Activated naive CD4-positive, alpha-beta T cell treated with anti-CD3 and anti-CD28 coated beads for 36 hours (primary cell): Measurements from ENCODE around the gene NTN5. TPM values are rescaled to one million over a fixed set of nuclear protein-coding genes. Genes with fewer than 3 reads are reported as not detected.

Experiments
- CTCF ChIA-PET: fragments of 350-600 bp; sonication (Branson Sonifier 250); formaldehyde crosslinking; loops from one replicate; lab custom pipeline; 2021; ENCODE audit warnings: antibody characterized with exemption; lab: Charles Lee
- DNase-seq: peaks from one replicate; pipeline ENCODE4 v3.0.0-alpha.2; 2020
- H3K27ac Mint-ChIP-seq: one replicate; pipeline ENCODE4 v1.8.0; 2021; ENCODE audit warnings: mild to moderate bottlenecking, mixed read lengths
- H3K27me3 Mint-ChIP-seq: one replicate; pipeline ENCODE4 v1.8.0; 2021; ENCODE audit warnings: low read depth, mixed read lengths
- H3K36me3 Mint-ChIP-seq: one replicate; pipeline ENCODE4 v1.8.0; 2021; ENCODE audit warnings: low read depth, mixed read lengths
- H3K4me1 Mint-ChIP-seq: one replicate; pipeline ENCODE4 v1.8.0; 2021; ENCODE audit warnings: low read depth, mixed read lengths
- H3K4me3 Mint-ChIP-seq: one replicate; pipeline ENCODE4 v1.8.0; 2021; ENCODE audit warnings: mild to moderate bottlenecking, moderate library complexity, mixed read lengths
- H3K9me3 Mint-ChIP-seq: one replicate; pipeline ENCODE4 v1.8.0; 2021; ENCODE audit warnings: mixed read lengths
- intact Hi-C: fragments of 100-400 bp; cut with micrococcal nuclease; formaldehyde crosslinking; loops from one replicate; pipeline ENCODE4 v1.15.1; 2023
- total RNA-seq, 2 experiments: library from RNA; stranded (reverse); gene quantifications; one replicate each; pipeline ENCODE4 v1.2.3, GENCODE V29; 2021

NTN5 gene
- total RNA-seq, 2 experiments from 2014 or later, result 0.17 TPM; not detected in 1

DNA sequence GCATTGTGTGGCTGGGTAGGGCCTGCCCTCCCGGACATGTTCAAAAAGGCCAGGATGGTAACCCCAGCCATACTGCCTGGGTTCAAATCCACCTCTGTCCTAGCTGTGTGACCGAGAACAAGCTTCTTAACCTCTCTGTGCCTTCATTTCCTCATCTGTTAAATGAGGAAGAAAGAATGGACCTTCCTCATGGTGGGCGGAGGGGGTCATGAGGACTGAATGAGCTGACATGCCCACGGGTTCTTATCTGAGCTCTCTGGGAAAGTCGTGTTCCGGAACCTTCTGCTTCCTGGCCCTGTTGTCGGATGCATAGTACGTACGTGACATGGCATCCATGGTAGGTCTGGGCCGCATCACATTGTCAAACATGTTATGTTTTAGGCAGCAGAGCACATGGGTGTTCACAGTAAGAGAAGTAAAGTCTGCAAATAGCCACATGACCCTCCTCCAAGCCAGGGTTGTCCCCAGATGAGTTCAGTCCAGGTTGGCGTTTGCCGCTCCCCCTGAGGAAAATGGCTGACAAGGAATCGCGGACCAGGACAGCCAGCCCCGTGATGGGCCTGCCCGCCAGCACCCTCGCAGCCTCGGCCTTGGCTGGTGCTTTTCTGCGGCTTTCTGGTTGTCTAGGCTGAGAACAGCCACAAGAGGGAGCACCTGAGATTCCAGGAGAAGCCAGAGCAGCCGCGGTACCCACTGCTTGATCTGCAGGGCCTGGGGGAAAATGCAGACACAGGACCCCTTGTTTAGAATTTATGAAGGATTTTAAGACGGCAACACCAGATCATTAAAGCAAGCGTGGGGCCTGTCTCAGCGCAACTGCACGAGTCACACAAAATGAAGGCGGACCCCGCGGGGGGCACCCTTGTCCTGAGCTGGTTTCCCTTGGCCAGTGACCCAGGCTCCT lies 2.4 kb upstream of the NTN5 start:
- Mint-ChIP-seq H3K27ac (no peak overlapping the region), H3K4me1 (peaks cover 5% of the 10 kb centered on the region)

DNA sequence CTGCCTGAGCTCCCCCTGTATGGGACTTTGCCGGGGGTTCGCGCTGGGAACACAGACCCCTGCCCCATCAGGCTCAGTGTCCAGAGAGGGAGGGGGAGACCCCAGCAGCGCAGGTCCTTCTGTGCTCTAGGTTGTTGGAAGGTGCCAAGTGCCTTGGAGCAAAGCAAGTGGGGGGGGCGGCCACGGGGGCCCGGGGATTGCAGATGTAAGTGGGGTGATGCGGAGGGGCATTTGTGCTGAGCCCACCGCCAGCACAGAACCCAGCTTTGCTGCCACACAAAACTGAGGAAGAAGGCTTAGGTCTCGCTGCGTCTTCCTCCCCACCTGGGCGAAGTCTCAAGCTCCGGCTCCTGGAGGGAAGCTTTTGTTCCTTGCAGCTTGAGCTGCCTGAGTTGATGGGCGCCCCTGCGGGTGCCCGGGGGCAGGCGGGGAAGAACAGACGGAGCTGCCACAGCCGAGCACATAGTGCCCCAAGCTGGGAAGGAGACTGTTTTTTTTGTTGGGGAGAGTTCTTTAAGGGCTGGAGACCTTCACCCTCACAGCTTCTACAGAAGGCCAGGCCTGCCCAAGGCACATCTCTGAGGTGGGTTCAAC lies 1.5 kb upstream of the NTN5 start:
- no peak overlapping the region for H3K27ac Mint-ChIP-seq
- H3K36me3 Mint-ChIP-seq, result no peaks in the 10 kb centered on the region
- no peak overlapping the region for H3K4me3 Mint-ChIP-seq
- H3K27me3 Mint-ChIP-seq, result no peaks in the 10 kb centered on the region
- H3K4me1 Mint-ChIP-seq, result peaks cover 5% of the 10 kb centered on the region
- intact Hi-C loops, result no loop called here
- no peaks in the 10 kb centered on the region for H3K9me3 Mint-ChIP-seq
- CTCF ChIA-PET, result interaction anchor here (0.7 to 2.7 kb wide), 11 partner anchors 9 to 114 kb away, joined by 3 to 17 read pairs (median 6); partner anchors contain the start of genes CA11 and FUT2
- DNase-seq, result no peak

More for the DNA sequence above, 2.4 kb upstream of the NTN5 start:
- Mint-ChIP-seq H3K9me3 (no peaks in the 10 kb centered on the region), H3K36me3 (no peaks in the 10 kb centered on the region), H3K4me3 (no peak overlapping the region), H3K27me3 (no peaks in the 10 kb centered on the region)
- DNase-seq, result peak; percentile 86
- CTCF ChIA-PET, result interaction anchor here (0.7 to 2.7 kb wide), 14 partner anchors 10 to 226 kb away, joined by 3 to 17 read pairs (median 5); partner anchors contain the start of genes CA11 and FUT2
- intact Hi-C loops, result loop anchor here (1.0 kb wide), 2 partner anchors 29 to 63 kb away; partner anchors contain the start of gene CA11

DNA sequence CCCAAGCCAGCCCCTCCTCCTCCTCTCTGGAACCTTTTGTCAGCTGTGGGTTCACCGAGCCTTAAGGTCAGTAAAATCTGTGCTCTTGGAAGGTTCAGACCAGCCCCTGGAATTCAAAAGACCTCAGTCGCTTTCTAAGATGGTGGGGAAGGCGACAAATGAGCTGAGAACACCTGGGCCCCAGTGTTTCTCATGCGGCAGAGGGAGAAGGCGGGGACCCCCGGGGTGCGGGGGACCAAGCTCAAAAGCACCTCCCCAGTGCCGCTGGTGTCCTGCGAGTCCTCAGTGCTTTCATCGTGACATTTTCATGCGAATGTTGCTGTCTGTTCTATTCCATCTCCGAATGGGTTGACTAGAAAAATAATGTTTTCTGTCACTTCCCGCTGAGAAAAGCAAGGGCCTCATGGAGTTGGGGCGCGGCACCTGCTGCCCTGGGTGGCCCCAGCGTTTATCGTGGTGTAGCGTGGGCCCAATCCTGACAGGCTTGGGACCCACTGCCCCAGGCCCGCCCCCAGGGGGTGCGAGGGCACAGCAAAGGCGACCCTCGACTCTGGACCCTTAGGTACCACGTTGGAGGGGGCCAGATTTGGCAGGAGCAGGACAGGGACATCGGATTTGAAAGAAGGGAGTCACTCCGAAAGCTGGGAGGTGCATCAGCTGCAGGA lies 751 bp upstream of the NTN5 start:
- intact Hi-C loops, result no loop called here
- Mint-ChIP-seq H3K36me3 (no peaks in the 10 kb centered on the region), H3K27ac (no peak overlapping the region), H3K9me3 (no peaks in the 10 kb centered on the region), H3K4me3 (no peak overlapping the region), H3K4me1 (peaks cover 5% of the 10 kb centered on the region), H3K27me3 (no peaks in the 10 kb centered on the region)
- DNase-seq, result no peak
- CTCF ChIA-PET, result interaction anchor here (0.6 to 2.6 kb wide), 6 partner anchors 9 to 602 kb away, joined by 5 to 17 read pairs (median 6); partner anchors contain the start of genes CA11 and FUT2

DNA sequence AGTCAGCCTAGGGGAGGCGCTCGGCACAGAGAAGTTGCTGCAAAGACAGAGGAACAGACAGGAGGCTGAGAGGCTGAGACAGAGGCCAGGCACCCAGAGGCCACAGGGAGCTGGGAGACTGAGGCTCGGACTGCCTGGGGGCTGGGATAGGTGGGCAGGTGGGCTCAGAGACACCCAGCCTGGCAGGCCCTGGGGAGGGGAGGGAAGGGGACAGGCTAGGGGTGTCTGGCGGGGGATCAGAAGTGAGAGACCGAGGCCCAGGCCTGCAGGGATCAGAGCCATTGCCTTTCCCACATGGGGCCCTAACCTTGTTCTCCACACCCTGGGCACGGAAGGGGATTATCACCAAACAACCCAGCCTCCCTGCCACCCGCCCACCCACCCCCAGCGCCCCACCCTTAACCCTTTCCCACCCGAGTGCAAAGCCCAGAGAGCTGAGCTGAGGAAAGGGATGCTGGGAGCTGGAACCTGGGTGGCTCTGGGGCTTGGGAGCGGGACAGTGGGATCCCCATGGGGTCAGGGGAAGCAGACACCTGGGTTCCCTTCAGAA lies 1.3 kb downstream of the NTN5 start:
- no peaks in the 10 kb centered on the region for H3K36me3 Mint-ChIP-seq
- H3K9me3 Mint-ChIP-seq, result no peaks in the 10 kb centered on the region
- intact Hi-C loops, result no loop called here
- CTCF ChIA-PET, result interaction anchor here (0.6 kb wide), 1 partner anchor 28 kb away, joined by 5 read pairs; no protein-coding TSS in a partner anchor
- H3K4me1 Mint-ChIP-seq, result peaks cover 5% of the 10 kb centered on the region
- no peak for DNase-seq
- H3K4me3 Mint-ChIP-seq, result no peak overlapping the region
- H3K27me3 Mint-ChIP-seq, result no peaks in the 10 kb centered on the region
- H3K27ac Mint-ChIP-seq, result no peak overlapping the region

DNA sequence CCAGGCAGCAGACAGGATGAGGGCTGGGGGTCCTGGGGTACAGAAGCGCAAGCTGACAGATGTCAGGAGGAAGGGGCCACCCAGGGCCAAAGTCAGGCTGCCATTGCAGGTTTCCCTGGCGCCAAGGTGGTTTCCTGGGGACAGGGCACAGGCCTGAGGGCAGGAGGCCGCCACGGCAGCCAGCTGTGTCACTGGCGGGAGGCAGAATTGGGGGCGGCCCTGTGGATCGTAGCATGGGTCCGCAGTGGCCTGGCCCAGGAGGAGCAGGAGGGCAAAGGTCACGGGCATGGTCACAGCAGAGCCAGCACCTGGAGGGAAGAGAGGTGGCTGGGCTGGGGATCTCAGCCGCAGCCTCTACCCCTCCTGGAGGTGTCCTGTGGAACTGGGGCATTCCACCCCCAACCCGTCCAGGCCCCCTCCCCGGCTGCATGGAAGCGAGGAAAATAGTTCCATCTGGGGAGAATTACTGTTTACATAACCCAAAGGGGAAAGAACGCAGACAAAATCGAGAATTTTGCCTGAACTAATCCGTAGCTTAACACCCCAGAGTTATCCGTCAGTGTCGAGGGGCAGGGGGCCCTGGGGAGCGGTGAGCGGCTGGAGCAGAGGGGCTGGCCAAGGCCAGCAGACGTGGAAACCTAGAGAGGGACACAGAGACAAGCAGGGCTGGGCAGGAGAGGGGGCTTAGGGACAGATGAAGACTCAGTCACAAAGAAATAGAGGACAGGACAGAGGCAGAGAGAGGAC lies 1.9 kb downstream of the NTN5 start:
- intact Hi-C loops, result no loop called here
- Mint-ChIP-seq H3K27ac (no peak overlapping the region), H3K27me3 (no peaks in the 10 kb centered on the region), H3K36me3 (no peaks in the 10 kb centered on the region), H3K9me3 (no peaks in the 10 kb centered on the region), H3K4me3 (no peak overlapping the region), H3K4me1 (peaks cover 5% of the 10 kb centered on the region)
- CTCF ChIA-PET, result interaction anchor here (0.6 kb wide), 2 partner anchors 29 to 1327 kb away, joined by 3 to 5 read pairs; no protein-coding TSS in a partner anchor
- DNase-seq, result no peak

DNA sequence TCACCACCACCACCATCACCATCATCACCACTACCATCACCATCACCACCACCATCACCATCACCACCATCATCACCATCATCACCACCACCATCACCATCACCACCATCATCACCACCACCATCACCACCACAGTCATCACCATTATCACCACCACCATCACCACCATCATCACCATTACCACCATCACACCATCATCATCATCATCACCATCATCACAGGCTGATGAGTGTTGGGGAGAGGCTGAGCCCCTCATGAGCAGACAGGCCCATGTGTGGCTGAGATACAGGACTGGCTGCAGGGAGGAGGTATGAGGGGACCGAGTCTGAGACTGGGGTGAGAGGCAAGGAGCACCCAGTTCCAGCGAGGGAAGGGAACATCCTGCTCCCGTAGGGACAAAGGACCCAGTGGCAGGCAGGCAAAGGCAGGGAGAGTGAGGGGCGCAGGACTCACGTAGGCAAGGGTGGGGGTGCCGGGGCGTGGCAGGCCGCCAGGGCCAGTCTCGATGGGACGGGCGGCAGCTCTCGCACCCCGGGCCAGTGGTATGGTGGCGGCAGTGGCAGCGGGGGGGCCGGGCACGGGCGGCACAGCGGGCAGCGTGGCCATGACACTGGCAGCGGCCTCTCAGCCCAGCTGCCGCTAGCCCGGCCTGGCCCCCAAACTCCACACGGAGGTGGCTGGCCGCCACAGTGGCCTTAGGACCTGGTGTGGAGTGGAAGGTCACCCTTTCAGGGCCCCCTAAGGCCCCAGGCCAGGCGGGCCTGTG lies 2.7 kb downstream of the NTN5 start:
- H3K27ac Mint-ChIP-seq, result no peak overlapping the region

DNA sequence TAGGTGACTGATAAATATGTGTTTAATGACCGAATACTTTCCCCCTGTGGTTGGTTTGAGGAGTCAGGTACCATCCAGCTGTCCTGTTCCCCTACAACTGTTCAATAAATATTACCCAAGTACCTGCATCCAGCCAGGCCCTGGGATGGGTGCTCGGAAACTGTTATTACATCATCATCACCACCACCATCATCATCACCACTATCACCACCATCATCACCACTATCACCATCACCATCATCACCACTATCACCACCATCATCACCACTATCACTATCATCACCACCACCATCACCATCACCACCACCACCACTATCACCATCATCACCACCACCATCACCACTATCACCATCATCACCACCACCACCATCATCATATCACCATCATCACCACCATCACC lies 4.1 kb downstream of the NTN5 start:
- H3K36me3 Mint-ChIP-seq, result no peaks in the 10 kb centered on the region
- no peaks in the 10 kb centered on the region for H3K4me1 Mint-ChIP-seq
- H3K9me3 Mint-ChIP-seq, result no peaks in the 10 kb centered on the region
- CTCF ChIA-PET, result no interaction called here
- no peak overlapping the region for H3K27ac Mint-ChIP-seq
- H3K27me3 Mint-ChIP-seq, result no peaks in the 10 kb centered on the region
- H3K4me3 Mint-ChIP-seq, result no peak overlapping the region
- DNase-seq, result no peak
- intact Hi-C loops, result no loop called here

More for the DNA sequence above, 2.7 kb downstream of the NTN5 start:
- H3K9me3 Mint-ChIP-seq, result no peaks in the 10 kb centered on the region
- no peak for DNase-seq
- H3K4me1 Mint-ChIP-seq, result peaks cover 1% of the 10 kb centered on the region
- CTCF ChIA-PET, result interaction anchor here (0.6 kb wide), 1 partner anchor 1326 kb away, joined by 3 read pairs; no protein-coding TSS in a partner anchor
- no peaks in the 10 kb centered on the region for H3K36me3 Mint-ChIP-seq
- no peaks in the 10 kb centered on the region for H3K27me3 Mint-ChIP-seq
- intact Hi-C loops, result no loop called here
- no peak overlapping the region for H3K4me3 Mint-ChIP-seq

DNA sequence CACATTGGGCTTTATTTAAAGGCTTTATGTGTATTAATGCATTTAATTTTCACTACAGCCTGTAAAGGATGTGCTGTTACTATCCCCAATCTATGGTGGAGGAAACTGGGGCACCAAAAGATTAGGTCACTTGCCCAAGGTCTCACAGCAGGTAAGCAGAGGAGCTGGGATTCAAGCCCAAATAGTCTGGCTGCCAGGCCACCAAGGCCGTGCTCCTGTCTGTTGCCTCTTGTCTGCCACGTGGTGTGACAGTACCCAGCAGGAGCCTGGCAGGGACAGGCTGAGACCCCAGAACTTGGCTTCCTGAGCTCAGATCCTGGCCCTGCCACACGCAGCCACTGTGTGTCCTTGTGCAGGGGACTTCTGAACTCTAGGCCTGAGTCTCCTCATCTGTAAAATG lies 4.5 kb downstream of the NTN5 start:
- Mint-ChIP-seq H3K4me3 (no peak overlapping the region), H3K27ac (no peak overlapping the region), H3K9me3 (no peaks in the 10 kb centered on the region), H3K4me1 (no peaks in the 10 kb centered on the region), H3K27me3 (no peaks in the 10 kb centered on the region), H3K36me3 (no peaks in the 10 kb centered on the region)
- no peak for DNase-seq
- intact Hi-C loops, result no loop called here
- CTCF ChIA-PET, result no interaction called here

DNA sequence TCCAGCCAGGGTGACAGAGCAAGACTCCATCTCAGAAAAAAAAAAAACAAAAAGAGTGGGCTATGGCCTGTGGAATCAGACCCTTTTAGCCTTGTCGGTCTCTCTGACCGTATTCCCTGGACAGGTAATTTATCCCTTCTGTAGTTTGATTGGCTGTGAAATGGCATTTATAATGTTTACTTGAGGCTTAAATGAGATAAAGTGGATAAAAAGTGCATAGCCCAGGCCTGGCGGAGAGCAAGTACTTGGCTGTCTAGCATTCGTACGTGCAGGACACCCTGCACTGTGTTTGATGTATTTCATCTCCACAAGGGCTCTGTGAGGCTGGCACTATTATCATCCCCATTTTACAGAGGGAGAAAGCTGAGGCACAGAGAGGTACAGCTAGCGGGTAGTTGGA lies 7.0 kb downstream of the NTN5 start:
- Mint-ChIP-seq H3K27ac (no peak overlapping the region), H3K4me3 (no peak overlapping the region), H3K4me1 (peaks cover 6% of the 10 kb centered on the region), H3K36me3 (no peaks in the 10 kb centered on the region), H3K9me3 (no peaks in the 10 kb centered on the region), H3K27me3 (no peaks in the 10 kb centered on the region)
- intact Hi-C loops, result no loop called here
- CTCF ChIA-PET, result interaction anchor here (1.3 kb wide), 1 partner anchor 9 kb away, joined by 7 read pairs; no protein-coding TSS in a partner anchor
- DNase-seq, result no peak

DNA sequence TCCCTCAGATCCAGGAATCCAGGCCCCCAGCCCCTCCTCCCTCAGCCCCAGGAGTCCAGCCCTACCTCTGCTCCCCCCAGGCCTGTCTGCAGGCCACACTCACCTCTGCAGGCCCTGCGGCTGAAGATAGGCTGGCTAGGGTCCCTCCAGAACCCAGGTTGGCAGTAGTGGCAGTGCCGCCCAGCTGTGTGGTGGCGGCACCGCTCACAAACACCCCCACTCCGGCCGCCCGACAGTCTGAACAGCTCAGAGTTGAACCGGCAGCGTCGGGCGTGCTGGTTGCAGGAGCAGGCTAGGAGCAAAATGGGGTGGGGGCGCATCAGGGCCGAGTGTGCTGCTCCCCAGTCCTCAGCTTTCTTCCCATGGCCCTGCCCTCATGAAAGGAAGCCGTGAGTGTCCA lies 8.3 kb downstream of the NTN5 start:
- DNase-seq, result no peak
- no peaks in the 10 kb centered on the region for H3K36me3 Mint-ChIP-seq
- no peaks in the 10 kb centered on the region for H3K27me3 Mint-ChIP-seq
- peaks cover 8% of the 10 kb centered on the region for H3K4me1 Mint-ChIP-seq
- intact Hi-C loops, result no loop called here
- no peak overlapping the region for H3K4me3 Mint-ChIP-seq
- no peaks in the 10 kb centered on the region for H3K9me3 Mint-ChIP-seq
- H3K27ac Mint-ChIP-seq, result no peak overlapping the region
- CTCF ChIA-PET, result interaction anchor here (0.6 to 1.3 kb wide), 2 partner anchors 10 to 105 kb away, joined by 3 to 7 read pairs; no protein-coding TSS in a partner anchor

DNA sequence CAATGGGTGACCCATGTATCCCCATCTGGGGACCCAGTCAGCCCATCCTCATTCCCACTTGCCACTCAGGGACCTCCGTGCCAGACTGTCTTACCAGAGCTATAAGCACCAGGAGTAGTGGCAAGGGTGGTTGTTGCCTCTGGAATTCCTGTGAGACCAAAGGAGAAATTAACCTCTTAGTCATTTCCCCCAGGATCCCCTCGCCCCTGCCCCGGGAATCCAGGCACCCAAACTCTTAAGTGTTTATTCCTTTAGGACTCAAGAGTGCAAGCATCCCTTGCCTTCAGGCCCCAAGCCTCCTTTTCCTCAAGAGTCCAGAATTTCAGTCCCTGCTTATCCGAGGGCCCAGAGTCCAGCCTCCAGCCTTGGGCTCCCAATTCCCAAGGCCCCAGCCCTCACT lies 9.2 kb downstream of the NTN5 start:
- DNase-seq, result no peak
- intact Hi-C loops, result no loop called here
- Mint-ChIP-seq H3K9me3 (no peaks in the 10 kb centered on the region), H3K27me3 (no peaks in the 10 kb centered on the region), H3K27ac (no peak overlapping the region), H3K4me1 (peaks cover 8% of the 10 kb centered on the region), H3K36me3 (no peaks in the 10 kb centered on the region), H3K4me3 (no peak overlapping the region)
- CTCF ChIA-PET, result no interaction called here
